IMR-90 (cell line): ENCODE data around the gene FLVCR1.

Experiments
- CTCF ChIP-seq: conservative IDR thresholded peaks from 2 replicates; pipeline ENCODE4 v1.5.1; 2012; ENCODE audit warnings: mild to moderate bottlenecking, low read depth, low read length, improper control_type of control experiment
- MAFK ChIP-seq: IDR thresholded peaks from 2 replicates; pipeline ENCODE4 v1.6.1; 2012; ENCODE audit warnings: low read depth, low read length, improper control_type of control experiment
- MXI1 ChIP-seq: IDR thresholded peaks from 2 replicates; pipeline ENCODE4 v1.6.1; 2012; ENCODE audit warnings: low read depth, mild to moderate bottlenecking, low read length, moderate library complexity, borderline replicate concordance
- POLR2A ChIP-seq: IDR thresholded peaks from 2 replicates; pipeline ENCODE4 v1.6.1; 2012; ENCODE audit warnings: mild to moderate bottlenecking, low read depth, low read length
- RFX5 ChIP-seq: IDR thresholded peaks from 2 replicates; pipeline ENCODE4 v1.8.0; 2012; ENCODE audit warnings: low read depth, mild to moderate bottlenecking, low read length, moderate library complexity

GRCh38 chr1:212853658-212854057 lies 4.4 kb upstream of the FLVCR1 start:
- TF ChIP-seq CTCF, result no peak
- no peak for TF ChIP-seq RFX5
- no peak for TF ChIP-seq MXI1
- no peak for TF ChIP-seq POLR2A
- no peak for TF ChIP-seq MAFK
